ENCODE results near the gene UBR3.

- TF ChIP-seq YY1 (IDR thresholded peaks at IDR 0.05; ENCODE audit: insufficient read depth, insufficient read length) (no peak), SUZ12 (IDR thresholded peaks at IDR 0.05; ENCODE audit: extremely low read depth, insufficient read depth, insufficient read length) (no peak), ZNF274 (IDR thresholded peaks at IDR 0.05; ENCODE audit: low read depth, low read length) (no peak)
These were observed 22.5 kb downstream of the UBR3 start for GRCh38 chr2:169849710-169850109.

All from NT2/D1 (cell line).